HG03175 (cell line): ENCODE data around the gene DDI1.
A peak's percentile ranks its signal among the peaks of the same experiment; 100 is the strongest.
"Not testable (repeated sequence)": the region's sequence is repeated elsewhere in the genome, so short reads cannot be mapped to it uniquely, and the experiment has no call there.

ENCODE experiments used
- ATAC-seq: cut with Tn5 transposase; IDR thresholded peaks from one replicate; pipeline ENCODE4 v1.9.1; 2021; ENCODE audit warnings: mild to moderate bottlenecking, moderate library complexity; ENCODE audit not compliant: unreplicated experiment

DDI1 gene

GRCh38 chr11:104036995-104037394 is 555 bp downstream of the DDI1 start:
- no peak for ATAC-seq

- no peak for ATAC-seq
These were observed 5.4 kb downstream of the DDI1 start for GRCh38 chr11:104041792-104042191.

- ATAC-seq, result no peak
These were observed 6.7 kb downstream of the DDI1 start for GRCh38 chr11:104043142-104043541.

- ATAC-seq, result no peak
These were observed 7.3 kb downstream of the DDI1 start for GRCh38 chr11:104043678-104044239.

GRCh38 chr11:104046331-104046730 is 9.9 kb downstream of the DDI1 start:
- no peak for ATAC-seq

- not testable (repeated sequence) for ATAC-seq
These were observed 10.4 kb downstream of the DDI1 start for GRCh38 chr11:104046858-104047257.

- ATAC-seq, result no peak
These were observed 12.7 kb downstream of the DDI1 start for GRCh38 chr11:104049116-104049515.

GRCh38 chr11:104051778-104052177 is 15.3 kb downstream of the DDI1 start:
- no peak for ATAC-seq

GRCh38 chr11:104053743-104054478 is 17.5 kb downstream of the DDI1 start:
- ATAC-seq, result no peak

GRCh38 chr11:104054911-104055529 is 18.6 kb downstream of the DDI1 start:
- ATAC-seq, result no peak

- no peak for ATAC-seq
These were observed 19.2 kb downstream of the DDI1 start for GRCh38 chr11:104055596-104055995.

- no peak for ATAC-seq
These were observed 21.5 kb downstream of the DDI1 start for GRCh38 chr11:104057908-104058307.

GRCh38 chr11:104058680-104059079 is 22.2 kb downstream of the DDI1 start:
- ATAC-seq, result no peak

- ATAC-seq, result no peak
These were observed 23.8 kb downstream of the DDI1 start for GRCh38 chr11:104060004-104060794.

GRCh38 chr11:104060820-104061219 is 24.4 kb downstream of the DDI1 start:
- ATAC-seq, result peak; percentile 55

- no peak for ATAC-seq
These were observed 25.5 kb downstream of the DDI1 start for GRCh38 chr11:104061853-104062521.

GRCh38 chr11:104064034-104064630 is 27.7 kb downstream of the DDI1 start:
- no peak for ATAC-seq

- no peak for ATAC-seq
These were observed 31.1 kb downstream of the DDI1 start for GRCh38 chr11:104067534-104067933.

GRCh38 chr11:104073950-104074705 is 37.7 kb downstream of the DDI1 start:
- peak; percentile 88 for ATAC-seq

GRCh38 chr11:104075091-104075490 is 38.7 kb downstream of the DDI1 start:
- ATAC-seq, result no peak
